Activated naive CD4-positive, alpha-beta T cell treated with anti-CD3 and anti-CD28 coated beads, Interleukin-2, amount 50 U/mL, for 24 hours (primary cell): ENCODE data around the gene SSR1.
"Not testable (repeated sequence)": the region's sequence is repeated elsewhere in the genome, so short reads cannot be mapped to it uniquely, and the experiment has no call there.

Experiments used
- H3K27ac Mint-ChIP-seq: one replicate; pipeline ENCODE4 v1.8.0; 2021; ENCODE audit warnings: mild to moderate bottlenecking, mixed read lengths
- H3K27me3 Mint-ChIP-seq: one replicate; pipeline ENCODE4 v1.8.0; 2021; ENCODE audit warnings: mixed read lengths
- H3K36me3 Mint-ChIP-seq: one replicate; pipeline ENCODE4 v1.8.0; 2021; ENCODE audit warnings: mixed read lengths
- H3K4me1 Mint-ChIP-seq: one replicate; pipeline ENCODE4 v1.8.0; 2021; ENCODE audit warnings: mixed read lengths
- H3K4me3 Mint-ChIP-seq: one replicate; pipeline ENCODE4 v1.8.0; 2021; ENCODE audit warnings: mild to moderate bottlenecking, mixed read lengths
- H3K9me3 Mint-ChIP-seq: one replicate; pipeline ENCODE4 v1.8.0; 2021; ENCODE audit warnings: mixed read lengths

Gene SSR1

DNA sequence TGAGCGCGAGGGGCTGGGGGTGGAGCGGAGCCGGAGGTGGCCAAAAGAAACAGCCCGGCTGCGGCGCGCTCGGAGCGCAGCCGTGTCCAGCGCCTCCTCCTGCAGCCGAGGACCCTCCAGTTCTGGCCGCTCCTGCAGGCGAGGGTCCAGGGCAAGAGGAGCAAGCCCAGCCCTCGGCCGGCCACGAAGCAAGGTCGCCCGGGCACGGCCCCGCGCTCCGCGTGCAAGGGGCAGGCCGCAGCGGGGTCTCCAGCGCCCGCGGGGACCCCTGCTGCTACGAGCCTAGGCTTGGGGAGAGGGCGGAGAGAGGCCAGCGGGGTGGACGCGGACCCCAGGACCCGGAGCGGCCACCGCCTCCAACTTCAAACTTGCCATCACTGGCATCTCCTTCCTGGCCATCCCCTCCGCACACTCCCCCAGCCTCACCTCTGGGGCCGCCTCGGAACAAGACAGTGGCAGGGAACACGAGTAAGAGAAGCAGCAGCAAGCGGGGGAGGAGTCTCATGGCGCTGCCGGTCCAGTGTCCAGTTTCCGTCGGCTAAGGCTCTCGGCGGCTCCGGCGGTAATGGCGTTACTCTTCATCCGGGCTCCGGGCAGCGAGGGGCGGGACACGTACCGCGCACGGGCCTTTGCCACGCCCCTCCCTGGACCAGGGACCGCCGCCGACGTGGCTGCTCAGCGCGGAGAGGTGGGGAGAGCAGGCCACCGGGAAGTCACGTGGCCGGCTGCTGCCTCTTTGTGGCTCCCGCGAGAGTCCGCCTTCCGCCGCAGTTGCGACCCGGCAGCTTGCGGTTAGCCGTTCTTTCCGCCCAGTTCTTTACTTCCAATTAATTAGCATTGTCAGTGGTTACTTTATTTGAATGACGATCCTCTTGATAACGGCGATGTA is at the start of gene SSR1:
TSS of gene SSR1 (minus strand) at position 584 of the 889 bp plus-strand sequence. CDS start at position 505, 79 bp downstream.
- Mint-ChIP-seq H3K27me3 (no peaks in the 10 kb centered on the region), H3K4me1 (peaks cover 46% of the 10 kb centered on the region), H3K27ac (peak within 1 kb of the TSS; percentile 97), H3K36me3 (peaks cover 18% of the 10 kb centered on the region), H3K4me3 (peak within 1 kb of the TSS; percentile 100), H3K9me3 (no peaks in the 10 kb centered on the region)

DNA sequence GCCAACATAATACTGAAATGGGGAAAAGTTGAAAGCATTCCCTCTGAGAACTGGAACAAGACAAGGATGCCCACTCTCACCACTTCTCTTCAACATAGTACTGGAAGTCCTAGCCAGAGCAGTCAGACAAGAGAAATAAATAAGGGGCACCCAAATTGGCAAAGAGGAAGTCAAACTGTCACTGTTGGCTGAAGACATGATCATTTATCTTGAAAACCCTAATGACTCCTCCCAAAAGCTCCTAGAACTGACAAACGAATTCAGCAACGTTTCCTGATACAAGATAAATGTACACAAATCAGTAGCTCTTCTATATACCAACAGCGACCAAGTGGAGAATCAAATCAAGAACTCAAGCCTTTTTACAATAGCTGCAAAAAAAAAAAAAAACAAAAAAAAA is 38.9 kb upstream of the SSR1 start:
- H3K4me1 Mint-ChIP-seq, H3K36me3 Mint-ChIP-seq, H3K4me3 Mint-ChIP-seq, H3K9me3 Mint-ChIP-seq, H3K27ac Mint-ChIP-seq: not testable (repeated sequence)
- H3K27me3 Mint-ChIP-seq = peaks cover 13% of the 10 kb centered on the region

DNA sequence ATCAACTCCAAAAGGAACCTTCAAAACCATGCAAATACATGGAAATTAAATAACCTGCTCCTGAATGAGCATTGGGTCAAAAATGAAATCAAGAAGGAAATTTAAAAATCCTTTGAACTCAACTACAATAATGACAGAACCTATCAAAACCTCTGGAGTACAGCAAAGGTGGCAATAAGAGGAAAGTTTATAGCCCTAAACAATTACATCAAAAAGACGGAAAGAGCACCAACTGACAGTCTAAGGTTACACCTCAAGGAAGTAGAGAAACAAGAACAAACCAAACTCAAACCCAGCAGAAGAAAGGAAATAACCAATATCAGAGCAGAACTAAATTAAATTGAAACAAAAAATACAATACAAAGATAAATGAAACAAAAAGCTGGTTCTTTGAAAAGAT is 37.6 kb upstream of the SSR1 start:
- H3K9me3 Mint-ChIP-seq, H3K4me3 Mint-ChIP-seq, H3K4me1 Mint-ChIP-seq, H3K27ac Mint-ChIP-seq, H3K36me3 Mint-ChIP-seq: not testable (repeated sequence)
- peaks cover 13% of the 10 kb centered on the region for H3K27me3 Mint-ChIP-seq

DNA sequence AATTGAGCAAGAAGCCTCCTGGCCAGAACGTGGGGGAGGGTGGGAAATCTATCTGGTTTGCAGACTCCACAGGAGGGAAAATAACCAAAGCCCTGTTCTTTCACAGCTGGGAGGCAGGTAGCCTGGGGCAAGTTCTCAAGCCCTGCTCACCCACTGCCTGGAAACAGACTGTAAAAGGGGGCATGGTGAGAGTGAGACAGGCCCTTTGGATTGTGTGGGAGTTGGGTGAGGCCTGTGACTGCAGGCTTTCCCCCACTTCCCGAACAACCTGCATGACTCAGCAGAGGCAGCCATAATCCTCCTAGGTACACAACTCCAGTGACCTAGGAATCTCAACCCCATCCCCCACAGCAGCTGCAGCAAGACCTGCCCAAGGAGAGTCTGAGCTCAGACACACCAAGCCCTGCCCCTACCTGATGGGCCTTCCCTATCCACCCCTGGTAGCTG is 34.6 kb upstream of the SSR1 start:
- H3K36me3 Mint-ChIP-seq, H3K9me3 Mint-ChIP-seq, H3K4me3 Mint-ChIP-seq, H3K4me1 Mint-ChIP-seq, H3K27ac Mint-ChIP-seq: not testable (repeated sequence)
- H3K27me3 Mint-ChIP-seq = peaks cover 19% of the 10 kb centered on the region

DNA sequence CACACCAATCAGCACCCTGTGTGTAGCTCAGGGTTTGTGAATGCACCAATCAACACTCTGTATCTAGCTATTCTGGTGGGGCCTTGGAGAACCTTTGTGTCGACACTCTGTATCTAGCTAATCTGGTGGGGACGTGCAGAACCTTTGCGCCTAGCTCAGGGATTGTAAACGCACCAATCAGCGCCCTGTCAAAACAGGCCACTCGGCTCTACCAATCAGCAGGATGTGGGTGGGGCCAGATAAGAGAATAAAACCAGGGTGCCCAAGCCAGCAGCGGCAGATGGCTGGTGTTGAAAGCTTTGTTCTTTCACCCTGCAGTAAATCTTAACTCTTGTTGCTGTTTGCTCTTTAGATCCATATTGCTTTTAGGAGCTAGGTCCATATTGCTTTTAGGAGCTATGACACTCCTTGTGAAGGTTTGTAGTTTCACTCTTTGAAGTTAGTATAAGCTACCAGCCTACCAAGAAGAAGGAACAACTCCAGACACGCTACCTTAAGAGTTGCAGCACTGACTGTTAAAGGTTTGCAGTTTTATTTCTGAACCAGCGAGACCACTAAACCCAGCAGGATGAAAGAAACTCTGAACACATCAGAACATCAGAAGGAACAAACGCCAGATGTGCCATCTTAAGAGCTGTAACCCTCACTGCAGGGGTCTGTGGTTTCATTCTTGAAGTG is 31.9 kb upstream of the SSR1 start:
- H3K4me1 Mint-ChIP-seq, H3K9me3 Mint-ChIP-seq, H3K36me3 Mint-ChIP-seq, H3K27ac Mint-ChIP-seq, H3K4me3 Mint-ChIP-seq: not testable (repeated sequence)
- peaks cover 15% of the 10 kb centered on the region for H3K27me3 Mint-ChIP-seq

DNA sequence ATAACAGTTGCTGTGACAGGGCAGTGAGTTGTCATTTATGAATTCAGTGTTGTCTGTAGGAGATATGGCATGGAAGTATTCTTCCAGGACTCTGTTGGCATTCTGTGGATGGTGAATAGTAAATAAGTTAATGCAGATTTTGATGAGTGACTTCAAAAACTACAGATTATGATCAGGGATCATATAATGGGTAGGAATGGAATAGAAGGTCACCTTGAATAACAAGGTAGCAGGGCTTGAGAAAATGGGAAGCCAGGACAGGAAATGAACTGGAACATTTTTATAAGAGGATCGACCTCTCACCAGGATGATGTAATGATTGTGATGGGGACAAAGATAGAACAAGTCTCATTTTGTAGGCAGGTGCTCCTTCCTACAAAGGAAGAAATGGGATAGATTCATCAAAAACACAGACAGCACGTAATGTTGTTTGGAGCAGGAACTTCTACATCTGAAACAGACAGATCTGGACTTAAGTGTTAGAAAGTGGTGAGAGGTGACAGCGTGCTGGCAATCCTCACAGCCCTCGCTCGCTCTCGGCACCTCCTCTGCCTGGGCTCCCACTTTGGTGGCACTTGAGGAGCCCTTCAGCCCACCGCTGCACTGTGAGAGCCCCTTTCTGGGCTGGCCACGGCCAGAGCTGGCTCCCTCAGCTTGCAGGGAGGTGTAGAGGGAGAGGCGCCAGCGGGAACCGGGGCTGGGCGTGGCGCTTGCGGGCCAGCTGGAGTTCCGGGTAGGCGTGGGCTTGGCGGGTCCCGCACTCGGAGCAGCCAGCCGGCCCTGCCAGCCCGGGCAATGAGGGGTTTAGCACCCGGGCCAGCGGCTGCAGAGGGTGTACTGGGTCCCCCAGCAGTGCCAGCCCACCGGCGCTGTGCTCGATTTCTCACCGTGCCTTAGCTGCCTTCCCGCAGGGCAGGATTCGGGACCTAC is 30.8 kb upstream of the SSR1 start:
- Mint-ChIP-seq H3K4me1 (no peaks in the 10 kb centered on the region), H3K27ac (no peak overlapping the region), H3K36me3 (no peaks in the 10 kb centered on the region), H3K9me3 (no peaks in the 10 kb centered on the region), H3K27me3 (peaks cover 15% of the 10 kb centered on the region), H3K4me3 (no peak overlapping the region)

DNA sequence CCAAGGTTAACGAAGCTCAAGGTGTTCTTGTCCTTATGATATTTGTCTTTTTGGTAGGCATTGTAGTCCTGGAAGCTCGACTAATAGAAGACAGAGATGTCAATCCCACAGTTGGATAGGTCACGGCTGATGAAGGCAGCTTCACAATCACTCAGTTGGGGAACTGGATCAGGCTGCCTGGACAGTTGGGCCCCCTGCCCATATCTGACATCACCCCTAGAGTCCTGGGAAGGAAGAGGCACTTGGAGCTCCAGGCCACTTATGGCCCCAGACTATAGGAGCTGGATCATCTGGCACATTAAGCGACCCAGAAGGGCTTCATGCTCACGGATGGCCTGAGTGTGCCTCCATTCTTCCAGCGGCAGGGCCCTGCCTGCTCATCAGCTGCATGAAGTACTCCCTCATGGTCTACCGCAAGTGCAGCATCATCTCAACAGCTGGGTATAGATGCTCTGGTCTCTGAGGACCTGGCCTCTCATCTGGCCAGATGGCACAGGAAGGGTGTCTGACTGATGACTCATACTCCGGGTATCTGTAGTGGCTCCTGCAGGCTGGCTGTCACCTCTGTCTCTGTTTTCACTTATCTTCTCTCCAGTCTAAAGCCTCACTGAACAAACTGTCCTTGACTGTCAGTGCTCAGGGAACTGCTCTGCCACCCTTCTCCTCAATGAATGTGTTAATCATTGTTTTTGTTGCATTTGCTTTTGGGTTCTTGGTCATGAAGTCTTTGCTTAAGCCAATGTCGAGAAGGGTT is 29.2 kb upstream of the SSR1 start:
- Mint-ChIP-seq H3K4me1 (no peaks in the 10 kb centered on the region), H3K36me3 (no peaks in the 10 kb centered on the region), H3K9me3 (no peaks in the 10 kb centered on the region), H3K27ac (no peak overlapping the region), H3K4me3 (no peak overlapping the region), H3K27me3 (peaks cover 12% of the 10 kb centered on the region)

DNA sequence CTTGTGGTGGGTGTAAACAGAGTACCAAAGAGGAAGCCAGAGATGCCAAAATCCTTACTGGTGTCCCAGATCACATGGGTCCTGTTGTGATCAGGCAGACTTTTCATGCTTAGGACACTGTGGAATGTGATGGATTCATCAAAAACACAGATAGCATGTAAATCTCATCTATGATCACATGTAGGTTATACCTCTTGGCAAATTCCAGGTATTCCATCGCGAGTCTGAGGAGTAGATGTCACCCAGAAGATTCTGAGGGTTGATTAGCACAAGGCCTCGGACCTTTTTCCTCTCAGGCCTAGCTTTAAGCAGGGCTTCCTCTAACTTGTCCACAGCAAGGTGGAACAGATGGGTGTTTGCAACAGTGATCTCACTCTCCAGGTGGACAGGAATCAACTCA is 28.3 kb upstream of the SSR1 start:
- no peaks in the 10 kb centered on the region for H3K36me3 Mint-ChIP-seq
- no peaks in the 10 kb centered on the region for H3K4me1 Mint-ChIP-seq
- peaks cover 12% of the 10 kb centered on the region for H3K27me3 Mint-ChIP-seq
- no peaks in the 10 kb centered on the region for H3K9me3 Mint-ChIP-seq
- no peak overlapping the region for H3K27ac Mint-ChIP-seq
- H3K4me3 Mint-ChIP-seq = no peak overlapping the region

DNA sequence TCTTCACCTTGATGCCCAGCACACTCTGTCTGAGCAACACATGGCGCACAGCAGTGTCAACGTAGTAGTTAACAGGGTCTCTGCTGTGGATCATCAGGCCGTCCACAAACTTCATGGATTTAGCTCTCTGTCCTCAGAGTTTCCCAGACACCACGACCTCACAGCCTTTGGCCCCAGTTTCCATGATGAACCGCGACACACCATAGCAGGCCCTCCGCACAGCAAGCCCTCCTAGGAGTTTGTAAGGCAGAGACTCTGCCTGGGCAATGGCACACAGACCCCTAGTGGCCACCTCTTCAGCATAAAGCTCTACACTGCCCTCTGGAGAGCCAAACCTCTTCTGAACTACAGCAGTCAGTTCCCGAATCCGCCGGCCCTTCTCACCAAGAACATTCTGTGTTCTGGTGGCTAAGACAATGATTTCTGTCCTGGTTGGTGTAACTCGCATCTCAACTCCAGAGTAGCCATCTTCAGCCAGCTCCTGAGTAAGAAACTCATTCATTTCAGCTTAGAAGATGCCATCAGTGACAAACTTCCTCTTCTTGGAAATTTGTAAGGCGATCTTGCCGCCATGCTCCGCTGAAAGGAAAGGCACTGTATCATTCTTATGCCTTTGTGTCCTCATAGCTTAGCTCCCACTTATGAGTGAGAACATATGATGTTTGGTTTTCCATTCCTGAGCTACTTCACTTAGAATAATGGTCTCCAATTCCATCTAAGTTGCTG is 26.2 kb upstream of the SSR1 start:
- not testable (repeated sequence) for H3K9me3 Mint-ChIP-seq, H3K4me3 Mint-ChIP-seq, H3K4me1 Mint-ChIP-seq, H3K27ac Mint-ChIP-seq, H3K36me3 Mint-ChIP-seq
- H3K27me3 Mint-ChIP-seq = peaks cover 12% of the 10 kb centered on the region

DNA sequence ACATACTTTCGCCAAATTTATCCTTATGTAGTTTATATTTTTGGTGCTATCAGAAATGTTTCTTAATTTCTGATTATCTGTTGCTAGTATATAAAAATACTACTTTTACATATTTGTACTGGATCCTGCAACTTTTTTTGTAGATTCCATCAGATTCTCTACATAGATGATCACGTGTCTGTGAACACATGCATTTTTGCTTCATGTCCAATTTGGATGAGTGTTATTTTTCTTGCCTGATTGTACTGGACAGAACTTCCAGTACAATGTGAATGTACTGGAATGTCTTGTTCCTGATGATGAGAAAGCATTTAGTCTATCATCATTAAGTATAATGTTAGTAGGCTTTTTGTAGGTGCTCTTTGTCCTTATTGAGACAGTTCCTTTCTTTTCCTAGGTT is 25.0 kb upstream of the SSR1 start:
- Mint-ChIP-seq H3K36me3 (no peaks in the 10 kb centered on the region), H3K9me3 (no peaks in the 10 kb centered on the region), H3K27me3 (peaks cover 7% of the 10 kb centered on the region), H3K4me1 (no peaks in the 10 kb centered on the region), H3K27ac (no peak overlapping the region), H3K4me3 (no peak overlapping the region)

DNA sequence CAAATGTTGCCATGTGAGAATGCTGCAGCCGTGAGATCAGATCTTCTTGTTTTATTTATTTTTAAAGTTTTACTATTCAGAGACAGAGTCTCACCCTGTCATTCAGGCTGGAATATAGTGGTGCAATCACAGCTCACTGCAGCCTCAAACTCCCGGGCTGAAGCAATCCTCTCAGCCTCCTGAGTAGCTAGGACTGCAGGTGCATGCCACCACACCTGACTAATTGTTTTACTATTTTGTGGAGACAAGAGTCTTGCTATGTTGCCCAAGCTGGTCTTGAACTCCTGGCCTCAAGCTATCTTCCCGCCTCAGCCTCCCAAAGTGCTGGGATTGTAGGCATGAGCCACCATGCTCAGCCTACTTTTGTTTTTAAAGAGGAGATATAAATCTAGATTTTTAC is 22.5 kb upstream of the SSR1 start:
- H3K27me3 Mint-ChIP-seq = peaks cover 4% of the 10 kb centered on the region
- H3K9me3 Mint-ChIP-seq = no peaks in the 10 kb centered on the region
- H3K4me1 Mint-ChIP-seq = no peaks in the 10 kb centered on the region
- H3K4me3 Mint-ChIP-seq = no peak overlapping the region
- no peak overlapping the region for H3K27ac Mint-ChIP-seq
- H3K36me3 Mint-ChIP-seq = no peaks in the 10 kb centered on the region

DNA sequence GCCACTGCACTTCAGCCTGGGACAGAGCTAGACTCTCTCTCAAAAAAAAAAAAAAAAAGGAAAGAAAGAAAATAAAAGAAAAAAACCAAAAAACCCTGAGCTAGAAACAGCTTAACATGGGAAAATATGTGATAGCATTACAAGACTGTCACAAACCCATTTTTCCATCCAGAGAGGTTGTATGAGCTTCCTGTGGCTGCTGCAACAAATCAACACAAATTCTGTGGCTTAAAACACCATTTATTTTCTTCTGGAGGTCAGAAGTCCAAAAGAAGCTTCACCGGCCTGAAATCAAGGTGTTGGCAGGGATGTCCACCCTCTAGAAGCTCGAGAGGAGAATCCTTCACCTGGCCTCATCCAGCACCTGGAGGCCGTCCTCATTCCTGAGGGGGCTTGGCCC is 21.7 kb upstream of the SSR1 start:
- H3K36me3 Mint-ChIP-seq = no peaks in the 10 kb centered on the region
- no peaks in the 10 kb centered on the region for H3K9me3 Mint-ChIP-seq
- no peak overlapping the region for H3K27ac Mint-ChIP-seq
- H3K4me3 Mint-ChIP-seq = no peak overlapping the region
- H3K27me3 Mint-ChIP-seq = peaks cover 2% of the 10 kb centered on the region
- H3K4me1 Mint-ChIP-seq = no peaks in the 10 kb centered on the region

DNA sequence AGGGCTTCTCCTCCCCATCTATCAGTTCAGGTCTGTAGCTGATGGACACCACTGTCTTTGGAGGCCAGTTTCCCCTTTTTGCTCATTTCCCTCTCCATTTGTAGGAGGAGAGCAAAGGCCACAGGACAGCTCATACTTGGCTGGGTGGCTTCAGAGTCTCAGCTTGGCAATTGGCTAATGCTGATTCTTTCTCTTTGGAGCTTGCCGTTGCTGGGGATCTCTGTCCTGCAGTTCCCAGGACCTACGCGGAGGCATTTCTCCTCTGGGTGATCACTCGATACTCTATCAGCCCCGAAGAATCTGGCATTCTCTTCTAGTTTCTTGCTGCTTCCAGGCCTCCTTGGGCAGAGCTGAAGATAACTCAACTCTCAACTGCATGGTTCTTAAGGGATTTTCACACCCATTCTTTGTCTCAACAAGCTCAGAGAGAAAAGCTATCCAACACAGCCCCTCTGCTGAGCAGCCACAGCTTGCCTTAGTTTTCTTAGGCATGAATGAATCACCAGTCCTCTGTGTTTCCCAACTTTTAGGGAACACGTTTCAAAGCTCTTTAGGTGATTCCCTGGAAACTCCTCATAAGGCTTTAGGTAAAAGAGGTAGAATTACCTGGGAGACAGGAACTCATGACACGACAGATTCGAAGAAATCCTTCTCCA is 19.2 kb upstream of the SSR1 start:
- Mint-ChIP-seq H3K36me3 (no peaks in the 10 kb centered on the region), H3K9me3 (no peaks in the 10 kb centered on the region), H3K4me1 (no peaks in the 10 kb centered on the region), H3K4me3 (no peak overlapping the region), H3K27me3 (peaks cover 1% of the 10 kb centered on the region), H3K27ac (no peak overlapping the region)

DNA sequence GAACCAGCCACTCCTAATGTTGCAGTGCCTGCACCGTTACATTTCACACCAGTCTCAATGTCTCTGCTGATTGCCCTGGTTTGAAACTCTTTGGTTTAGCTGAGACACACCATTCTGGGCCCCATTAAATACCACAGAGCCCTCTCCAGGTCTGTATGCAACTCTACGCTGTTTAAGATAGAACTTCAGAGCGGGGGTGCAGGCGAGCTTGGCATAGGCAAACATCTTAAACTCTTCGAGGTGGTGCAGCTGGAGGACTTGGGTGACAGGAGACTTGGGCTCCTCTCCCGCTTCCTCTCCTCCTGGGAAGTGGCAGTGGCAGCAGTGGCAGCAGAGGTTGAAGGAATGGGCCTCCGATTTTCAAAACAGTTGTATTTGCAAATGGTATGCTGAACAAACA is 18.5 kb upstream of the SSR1 start:
- Mint-ChIP-seq H3K36me3 (no peaks in the 10 kb centered on the region), H3K27me3 (peaks cover 1% of the 10 kb centered on the region), H3K9me3 (no peaks in the 10 kb centered on the region), H3K4me3 (no peak overlapping the region), H3K27ac (no peak overlapping the region), H3K4me1 (no peaks in the 10 kb centered on the region)
